CMK (cell line): ENCODE measurements around the gene MMP12.

Source experiments
- DNase-seq: peaks from one replicate; pipeline ENCODE4 v3.0.0-alpha.2; 2010; ENCODE audit warnings: low read depth

The MMP12 gene

GRCh38 chr11:102850973-102851745, 23.6 kb downstream of the MMP12 start:
- no peak for DNase-seq

GRCh38 chr11:102849311-102849710, 25.5 kb downstream of the MMP12 start:
- DNase-seq = no peak

GRCh38 chr11:102846292-102846691, 28.5 kb downstream of the MMP12 start:
- no peak for DNase-seq

- DNase-seq = no peak
Measured at GRCh38 chr11:102843489-102843888, 31.3 kb downstream of the MMP12 start, which contains the start of gene MMP3. MMP3 (minus strand) TSS chr11:102843609; CDS start chr11:102843546, 63 bp downstream.

- DNase-seq = no peak
Measured at GRCh38 chr11:102842930-102843329, 31.9 kb downstream of the MMP12 start.

- no peak for DNase-seq
Measured at GRCh38 chr11:102840018-102840417, 34.8 kb downstream of the MMP12 start.

GRCh38 chr11:102837646-102838045, 37.1 kb downstream of the MMP12 start:
- no peak for DNase-seq

GRCh38 chr11:102837156-102837555, 37.6 kb downstream of the MMP12 start:
- no peak for DNase-seq

- no peak for DNase-seq
Measured at GRCh38 chr11:102836290-102836875, 38.4 kb downstream of the MMP12 start.

- DNase-seq = no peak
Measured at GRCh38 chr11:102833731-102834130, 41.1 kb downstream of the MMP12 start.

GRCh38 chr11:102832612-102833011, 42.2 kb downstream of the MMP12 start:
- DNase-seq = no peak

GRCh38 chr11:102831489-102832440, 43.0 kb downstream of the MMP12 start:
- no peak for DNase-seq

- no peak for DNase-seq
Measured at GRCh38 chr11:102831128-102831488, 43.7 kb downstream of the MMP12 start.

GRCh38 chr11:102830001-102830727, 44.6 kb downstream of the MMP12 start:
- DNase-seq = no peak

GRCh38 chr11:102829316-102830000, 45.3 kb downstream of the MMP12 start:
- no peak for DNase-seq

- no peak for DNase-seq
Measured at GRCh38 chr11:102824556-102824955, 50.2 kb downstream of the MMP12 start.

- no peak for DNase-seq
Measured at GRCh38 chr11:102819491-102819890, 55.3 kb downstream of the MMP12 start.

GRCh38 chr11:102813484-102813883, 61.3 kb downstream of the MMP12 start:
- DNase-seq = no peak
